BJ (cell line): ENCODE data around the gene ESF1. TPM values are rescaled to one million over a fixed set of nuclear protein-coding genes. Genes with fewer than 3 reads are reported as not detected.
"Not testable (repeated sequence)": the region's sequence is repeated elsewhere in the genome, so short reads cannot be mapped to it uniquely, and the experiment has no call there.

Experiments used
- CTCF ChIA-PET: fragments of 350-600 bp; formaldehyde crosslinking; extraction: SDS; loops from one replicate; lab custom pipeline; 2021; ENCODE audit warnings: antibody characterized with exemption, inconsistent platforms; lab: Yijun Ruan, JAX
- POLR2A ChIA-PET: fragments of 300-600 bp; sonication (Branson Sonifier 250); formaldehyde crosslinking; extraction: SDS; loops from one replicate; lab custom pipeline; 2021; ENCODE audit warnings: antibody characterized with exemption; lab: Charles Lee
- DNase-seq: peaks from one replicate; pipeline ENCODE4 v3.0.0-alpha.2; 2011; ENCODE audit warnings: low read depth
- H3K27me3 ChIP-seq: 2 replicates; pipeline ENCODE4 v1.6.0; 2011; ENCODE audit warnings: low read length; ENCODE audit not compliant: control insufficient read depth, insufficient read depth
- H3K36me3 ChIP-seq: 2 replicates; pipeline ENCODE4 v1.5.1; 2011; ENCODE audit warnings: low read length; ENCODE audit not compliant: control insufficient read depth, insufficient read depth
- H3K4me3 ChIP-seq: 2 replicates; pipeline ENCODE4 v1.5.1; 2011; ENCODE audit warnings: low read depth, mild to moderate bottlenecking, control low read depth, low read length
- CTCF ChIP-seq: IDR thresholded peaks from 2 replicates; pipeline ENCODE4 v1.5.1; 2011; ENCODE audit warnings: low read depth, mild to moderate bottlenecking, control low read depth, inconsistent platforms, low read length, moderate library complexity; ENCODE audit not compliant: insufficient read depth
- polyA plus RNA-seq: library from polyadenylated mRNA; depleted of rRNA; stranded (reverse); fragments of >200 nt; gene quantifications from 2 replicates; pipeline ENCODE4 v1.2.3, GENCODE V29; 2011

ESF1 gene
- polyA plus RNA-seq, 1 experiment = 0.76 TPM

GRCh38 chr20:13744352-13744751 lies 40.4 kb downstream of the ESF1 start:
- no peaks in the 10 kb centered on the region for H3K27me3 ChIP-seq
- POLR2A ChIA-PET = no interaction called here
- H3K4me3 ChIP-seq = no peak overlapping the region
- CTCF ChIA-PET = no interaction called here
- no peak for TF ChIP-seq CTCF
- DNase-seq = no peak
- no peaks in the 10 kb centered on the region for H3K36me3 ChIP-seq

- Histone ChIP-seq H3K4me3 (no peak overlapping the region), H3K27me3 (no peaks in the 10 kb centered on the region), H3K36me3 (no peaks in the 10 kb centered on the region)
- DNase-seq = no peak
- no peak for TF ChIP-seq CTCF
- POLR2A ChIA-PET = no interaction called here
- CTCF ChIA-PET = no interaction called here
Measured at GRCh38 chr20:13741879-13742278, 42.8 kb downstream of the ESF1 start.

- no peaks in the 10 kb centered on the region for H3K36me3 ChIP-seq
- DNase-seq = no peak
- POLR2A ChIA-PET = no interaction called here
Measured at GRCh38 chr20:13739731-13740649, 44.7 kb downstream of the ESF1 start.

GRCh38 chr20:13738187-13738586 lies 46.5 kb downstream of the ESF1 start:
- H3K4me3 ChIP-seq, H3K27me3 ChIP-seq, POLR2A ChIA-PET, CTCF ChIA-PET, H3K36me3 ChIP-seq, DNase-seq: not testable (repeated sequence)

More at GRCh38 chr20:13739731-13740649, 44.7 kb downstream of the ESF1 start:
- H3K27me3 ChIP-seq = no peaks in the 10 kb centered on the region
- CTCF ChIA-PET = interaction anchor here (0.7 kb wide), 1 partner anchor 171 kb away, joined by 4 read pairs; no protein-coding TSS in a partner anchor
- no peak for TF ChIP-seq CTCF
- no peak overlapping the region for H3K4me3 ChIP-seq

GRCh38 chr20:13736436-13737191 lies 48.1 kb downstream of the ESF1 start:
- ChIA-PET POLR2A (no interaction called here), CTCF (interaction anchor here (1.1 kb wide), 1 partner anchor 18 kb away, joined by 3 read pairs; no protein-coding TSS in a partner anchor)
- no peak for TF ChIP-seq CTCF
- no peak overlapping the region for H3K4me3 ChIP-seq
- DNase-seq = peak; percentile 37
- no peaks in the 10 kb centered on the region for H3K27me3 ChIP-seq
- peaks cover 1% of the 10 kb centered on the region; the same call in 1 of the 2 replicates for H3K36me3 ChIP-seq
